HG03175 (cell line): Measurements from ENCODE around the gene CPXM2.

Source experiments
- ATAC-seq: cut with Tn5 transposase; IDR thresholded peaks from one replicate; pipeline ENCODE4 v1.9.1; 2021; ENCODE audit warnings: mild to moderate bottlenecking, moderate library complexity; ENCODE audit not compliant: unreplicated experiment

The CPXM2 gene

GRCh38 chr10:123878666-123879303 is 12.8 kb downstream of the CPXM2 start:
- no peak for ATAC-seq

GRCh38 chr10:123870260-123870659 is 21.3 kb downstream of the CPXM2 start:
- no peak for ATAC-seq

- ATAC-seq: no peak
Observed at GRCh38 chr10:123869020-123869414, 22.6 kb downstream of the CPXM2 start.

- ATAC-seq: no peak
Observed at GRCh38 chr10:123868038-123869019, 23.3 kb downstream of the CPXM2 start.

GRCh38 chr10:123865880-123866279 is 25.7 kb downstream of the CPXM2 start:
- ATAC-seq: no peak

GRCh38 chr10:123865350-123865749 is 26.3 kb downstream of the CPXM2 start:
- ATAC-seq: no peak

- no peak for ATAC-seq
Observed at GRCh38 chr10:123864923-123865322, 26.7 kb downstream of the CPXM2 start.

GRCh38 chr10:123863721-123864482 is 27.7 kb downstream of the CPXM2 start:
- ATAC-seq: no peak

GRCh38 chr10:123863183-123863575 is 28.4 kb downstream of the CPXM2 start:
- no peak for ATAC-seq

- no peak for ATAC-seq
Observed at GRCh38 chr10:123862421-123863182, 29.0 kb downstream of the CPXM2 start.

GRCh38 chr10:123860856-123861255 is 30.8 kb downstream of the CPXM2 start:
- ATAC-seq: no peak

- no peak for ATAC-seq
Observed at GRCh38 chr10:123860209-123860608, 31.4 kb downstream of the CPXM2 start.

GRCh38 chr10:123859653-123860050 is 32.0 kb downstream of the CPXM2 start:
- ATAC-seq: no peak

GRCh38 chr10:123858907-123859652 is 32.5 kb downstream of the CPXM2 start:
- no peak for ATAC-seq

GRCh38 chr10:123858077-123858681 is 33.4 kb downstream of the CPXM2 start:
- no peak for ATAC-seq

GRCh38 chr10:123857616-123858015 is 34.0 kb downstream of the CPXM2 start:
- no peak for ATAC-seq

GRCh38 chr10:123855008-123855684 is 36.5 kb downstream of the CPXM2 start:
- ATAC-seq: no peak

- no peak for ATAC-seq
Observed at GRCh38 chr10:123854498-123854897, 37.1 kb downstream of the CPXM2 start.

GRCh38 chr10:123854003-123854402 is 37.6 kb downstream of the CPXM2 start:
- ATAC-seq: no peak
